ENCODE data around the gene VANGL1. TPM values are rescaled to one million over a fixed set of nuclear protein-coding genes. Genes with fewer than 3 reads are reported as not detected.

VANGL1 gene
- total RNA-seq, 1 donor from 2014 or later = 9.9 TPM

GRCh38 chr1:115676498-115677181 is 34.9 kb downstream of the VANGL1 start:
- DNase-seq (ENCODE audit: low spot score) = no peak
- Mint-ChIP-seq H3K27ac (no peak overlapping the region), H3K4me3 (no peak overlapping the region), H3K9me3 (no peaks in the 10 kb centered on the region), H3K36me3 (ENCODE audit: low read depth) (no peaks in the 10 kb centered on the region), H3K4me1 (ENCODE audit: low read depth) (no peaks in the 10 kb centered on the region), H3K27me3 (ENCODE audit: insufficient read depth) (no peaks in the 10 kb centered on the region)
- intact Hi-C loops (cut with micrococcal nuclease) = loop anchor here (2.0 kb wide), 1 partner anchor 68 kb away; no protein-coding TSS in a partner anchor

GRCh38 chr1:115677182-115677555 is 35.4 kb downstream of the VANGL1 start:
- Mint-ChIP-seq H3K4me3 (no peak overlapping the region), H3K9me3 (no peaks in the 10 kb centered on the region), H3K36me3 (ENCODE audit: low read depth) (no peaks in the 10 kb centered on the region), H3K27me3 (ENCODE audit: insufficient read depth) (no peaks in the 10 kb centered on the region), H3K27ac (no peak overlapping the region), H3K4me1 (ENCODE audit: low read depth) (no peaks in the 10 kb centered on the region)
- no peak for DNase-seq (ENCODE audit: low spot score)
- intact Hi-C loops (cut with micrococcal nuclease) = loop anchor here (2.0 kb wide), 1 partner anchor 68 kb away; no protein-coding TSS in a partner anchor

- no peaks in the 10 kb centered on the region for H3K36me3 Mint-ChIP-seq (ENCODE audit: low read depth)
- H3K27ac Mint-ChIP-seq = no peak overlapping the region
- intact Hi-C loops (cut with micrococcal nuclease) = loop anchor here (2.0 kb wide), 1 partner anchor 69 kb away; no protein-coding TSS in a partner anchor
- no peaks in the 10 kb centered on the region for H3K27me3 Mint-ChIP-seq (ENCODE audit: insufficient read depth)
- no peak for DNase-seq (ENCODE audit: low spot score)
- no peaks in the 10 kb centered on the region for H3K9me3 Mint-ChIP-seq
- no peak overlapping the region for H3K4me3 Mint-ChIP-seq
- H3K4me1 Mint-ChIP-seq (ENCODE audit: low read depth) = peaks cover 2% of the 10 kb centered on the region
These were observed 35.8 kb downstream of the VANGL1 start for GRCh38 chr1:115677565-115677964.

- H3K36me3 Mint-ChIP-seq (ENCODE audit: low read depth) = peaks cover 4% of the 10 kb centered on the region
- intact Hi-C loops (cut with micrococcal nuclease) = no loop called here
- no peaks in the 10 kb centered on the region for H3K9me3 Mint-ChIP-seq
- peaks cover 8% of the 10 kb centered on the region for H3K4me1 Mint-ChIP-seq (ENCODE audit: low read depth)
- H3K27ac Mint-ChIP-seq = no peak overlapping the region
- DNase-seq (ENCODE audit: low spot score) = no peak
- no peaks in the 10 kb centered on the region for H3K27me3 Mint-ChIP-seq (ENCODE audit: insufficient read depth)
- H3K4me3 Mint-ChIP-seq = no peak overlapping the region
These were observed 36.4 kb downstream of the VANGL1 start for GRCh38 chr1:115678141-115678540.

GRCh38 chr1:115679141-115679611 is 37.4 kb downstream of the VANGL1 start:
- Mint-ChIP-seq H3K9me3 (no peaks in the 10 kb centered on the region), H3K4me3 (no peak overlapping the region), H3K27ac (no peak overlapping the region), H3K36me3 (ENCODE audit: low read depth) (peaks cover 10% of the 10 kb centered on the region), H3K27me3 (ENCODE audit: insufficient read depth) (no peaks in the 10 kb centered on the region), H3K4me1 (ENCODE audit: low read depth) (peaks cover 13% of the 10 kb centered on the region)
- intact Hi-C loops (cut with micrococcal nuclease) = no loop called here
- no peak for DNase-seq (ENCODE audit: low spot score)

GRCh38 chr1:115680730-115681111 is 39.0 kb downstream of the VANGL1 start:
- Mint-ChIP-seq H3K4me3 (no peak overlapping the region), H3K36me3 (ENCODE audit: low read depth) (peaks cover 12% of the 10 kb centered on the region), H3K4me1 (ENCODE audit: low read depth) (peaks cover 13% of the 10 kb centered on the region), H3K27ac (no peak overlapping the region), H3K27me3 (ENCODE audit: insufficient read depth) (no peaks in the 10 kb centered on the region), H3K9me3 (no peaks in the 10 kb centered on the region)
- intact Hi-C loops (cut with micrococcal nuclease) = no loop called here
- no peak for DNase-seq (ENCODE audit: low spot score)

- peaks cover 13% of the 10 kb centered on the region for H3K4me1 Mint-ChIP-seq (ENCODE audit: low read depth)
- H3K9me3 Mint-ChIP-seq = no peaks in the 10 kb centered on the region
- no peak overlapping the region for H3K27ac Mint-ChIP-seq
- DNase-seq (ENCODE audit: low spot score) = no peak
- intact Hi-C loops (cut with micrococcal nuclease) = no loop called here
- no peaks in the 10 kb centered on the region for H3K27me3 Mint-ChIP-seq (ENCODE audit: insufficient read depth)
- peaks cover 12% of the 10 kb centered on the region for H3K36me3 Mint-ChIP-seq (ENCODE audit: low read depth)
- no peak overlapping the region for H3K4me3 Mint-ChIP-seq
These were observed 41.0 kb downstream of the VANGL1 start for GRCh38 chr1:115682792-115683191.

GRCh38 chr1:115685029-115685705 is 43.4 kb downstream of the VANGL1 start:
- Mint-ChIP-seq H3K9me3 (no peaks in the 10 kb centered on the region), H3K4me3 (no peak overlapping the region), H3K36me3 (ENCODE audit: low read depth) (peaks cover 15% of the 10 kb centered on the region), H3K27ac (no peak overlapping the region), H3K27me3 (ENCODE audit: insufficient read depth) (no peaks in the 10 kb centered on the region), H3K4me1 (ENCODE audit: low read depth) (peaks cover 13% of the 10 kb centered on the region)
- intact Hi-C loops (cut with micrococcal nuclease) = no loop called here
- no peak for DNase-seq (ENCODE audit: low spot score)

- H3K9me3 Mint-ChIP-seq = no peaks in the 10 kb centered on the region
- H3K4me3 Mint-ChIP-seq = no peak overlapping the region
These were observed 46.0 kb downstream of the VANGL1 start for GRCh38 chr1:115687744-115688143.

GRCh38 chr1:115690972-115691371 is 49.2 kb downstream of the VANGL1 start:
- Mint-ChIP-seq H3K27ac (no peak overlapping the region), H3K9me3 (no peaks in the 10 kb centered on the region), H3K4me1 (ENCODE audit: low read depth) (no peaks in the 10 kb centered on the region), H3K4me3 (no peak overlapping the region), H3K36me3 (ENCODE audit: low read depth) (peaks cover 9% of the 10 kb centered on the region), H3K27me3 (ENCODE audit: insufficient read depth) (no peaks in the 10 kb centered on the region)
- intact Hi-C loops (cut with micrococcal nuclease) = no loop called here
- no peak for DNase-seq (ENCODE audit: low spot score)

More at GRCh38 chr1:115687744-115688143, 46.0 kb downstream of the VANGL1 start:
- H3K27me3 Mint-ChIP-seq (ENCODE audit: insufficient read depth) = no peaks in the 10 kb centered on the region
- intact Hi-C loops (cut with micrococcal nuclease) = no loop called here
- peaks cover 10% of the 10 kb centered on the region for H3K4me1 Mint-ChIP-seq (ENCODE audit: low read depth)
- no peak for DNase-seq (ENCODE audit: low spot score)
- H3K36me3 Mint-ChIP-seq (ENCODE audit: low read depth) = peaks cover 19% of the 10 kb centered on the region
- no peak overlapping the region for H3K27ac Mint-ChIP-seq

GRCh38 chr1:115692224-115692623 is 50.5 kb downstream of the VANGL1 start:
- peaks cover 9% of the 10 kb centered on the region for H3K36me3 Mint-ChIP-seq (ENCODE audit: low read depth)
- no peak overlapping the region for H3K27ac Mint-ChIP-seq
- H3K4me1 Mint-ChIP-seq (ENCODE audit: low read depth) = no peaks in the 10 kb centered on the region
- no peaks in the 10 kb centered on the region for H3K27me3 Mint-ChIP-seq (ENCODE audit: insufficient read depth)
- H3K9me3 Mint-ChIP-seq = no peaks in the 10 kb centered on the region
- no peak for DNase-seq (ENCODE audit: low spot score)
- intact Hi-C loops (cut with micrococcal nuclease) = no loop called here
- no peak overlapping the region for H3K4me3 Mint-ChIP-seq

GRCh38 chr1:115694805-115695204 is 53.0 kb downstream of the VANGL1 start:
- peaks cover 9% of the 10 kb centered on the region for H3K27me3 Mint-ChIP-seq (ENCODE audit: insufficient read depth)
- H3K27ac Mint-ChIP-seq = no peak overlapping the region
- no peaks in the 10 kb centered on the region for H3K4me1 Mint-ChIP-seq (ENCODE audit: low read depth)
- intact Hi-C loops (cut with micrococcal nuclease) = no loop called here
- H3K9me3 Mint-ChIP-seq = no peaks in the 10 kb centered on the region
- H3K36me3 Mint-ChIP-seq (ENCODE audit: low read depth) = peaks cover 9% of the 10 kb centered on the region
- no peak overlapping the region for H3K4me3 Mint-ChIP-seq
- no peak for DNase-seq (ENCODE audit: low spot score)

- no peak for DNase-seq (ENCODE audit: low spot score)
- Mint-ChIP-seq H3K36me3 (ENCODE audit: low read depth) (peaks cover 2% of the 10 kb centered on the region), H3K27me3 (ENCODE audit: insufficient read depth) (peaks cover 9% of the 10 kb centered on the region), H3K27ac (no peak overlapping the region), H3K4me3 (no peak overlapping the region), H3K4me1 (ENCODE audit: low read depth) (no peaks in the 10 kb centered on the region), H3K9me3 (no peaks in the 10 kb centered on the region)
- intact Hi-C loops (cut with micrococcal nuclease) = no loop called here
These were observed 55.8 kb downstream of the VANGL1 start for GRCh38 chr1:115697619-115698018.

Data from activated T-helper 1 cell treated with anti-CD3 and anti-CD28 coated beads, Interleukin-12 subunit alpha, Interleukin-12 subunit beta, Interleukin-2, Interleukin-4 antibody, amounts not matched to agents 30 ng/mL and 10 ng/mL and 1 ng/mL, durations not matched to agents 14 hours and 24 hours and 36 hours (primary cell).